ENCODE measurements around the gene SPDL1.

The SPDL1 gene

GRCh38 chr5:169574134-169574646 lies 9.4 kb upstream of the SPDL1 start:
- no peak for DNase-seq
- H3K4me3 ChIP-seq (ENCODE audit: low read depth, low read length) = no peak overlapping the region
- no peak overlapping the region for H3K27ac ChIP-seq
- TF ChIP-seq CTCF (IDR thresholded peaks at IDR 0.05; ENCODE audit: low read depth, low read length) = no peak
- H3K9me3 ChIP-seq (ENCODE audit: severe bottlenecking) = no peaks in the 10 kb centered on the region
- H3K36me3 ChIP-seq = no peaks in the 10 kb centered on the region
- peaks cover 89% of the 10 kb centered on the region for H3K27me3 ChIP-seq (ENCODE audit: insufficient read depth, low read depth, severe bottlenecking)

- H3K4me3 ChIP-seq (ENCODE audit: low read depth, low read length) = no peak overlapping the region
- no peaks in the 10 kb centered on the region for H3K9me3 ChIP-seq (ENCODE audit: severe bottlenecking)
- no peak for TF ChIP-seq CTCF (IDR thresholded peaks at IDR 0.05; ENCODE audit: low read depth, low read length)
- no peak for DNase-seq
- H3K27me3 ChIP-seq (ENCODE audit: insufficient read depth, low read depth, severe bottlenecking) = peaks cover 73% of the 10 kb centered on the region
- H3K27ac ChIP-seq = no peak overlapping the region
- no peaks in the 10 kb centered on the region for H3K36me3 ChIP-seq
Measured at GRCh38 chr5:169576181-169576598, 7.4 kb upstream of the SPDL1 start.

- no peaks in the 10 kb centered on the region for H3K36me3 ChIP-seq
- no peak overlapping the region for H3K27ac ChIP-seq
- TF ChIP-seq CTCF (IDR thresholded peaks at IDR 0.05; ENCODE audit: low read depth, low read length) = no peak
- H3K9me3 ChIP-seq (ENCODE audit: severe bottlenecking) = no peaks in the 10 kb centered on the region
- peaks cover 58% of the 10 kb centered on the region for H3K27me3 ChIP-seq (ENCODE audit: insufficient read depth, low read depth, severe bottlenecking)
- DNase-seq = no peak
- H3K4me3 ChIP-seq (ENCODE audit: low read depth, low read length) = no peak overlapping the region
Measured at GRCh38 chr5:169577951-169578350, 5.6 kb upstream of the SPDL1 start.

GRCh38 chr5:169580964-169581363 lies 2.6 kb upstream of the SPDL1 start:
- TF ChIP-seq CTCF (IDR thresholded peaks at IDR 0.05; ENCODE audit: low read depth, low read length) = no peak
- no peak for DNase-seq
- Histone ChIP-seq H3K36me3 (no peaks in the 10 kb centered on the region), H3K27ac (no peak overlapping the region), H3K4me3 (ENCODE audit: low read depth, low read length) (no peak overlapping the region), H3K27me3 (ENCODE audit: insufficient read depth, low read depth, severe bottlenecking) (peaks cover 32% of the 10 kb centered on the region), H3K9me3 (ENCODE audit: severe bottlenecking) (no peaks in the 10 kb centered on the region)

- peak; percentile 52 for DNase-seq
- no peaks in the 10 kb centered on the region for H3K36me3 ChIP-seq
Measured at GRCh38 chr5:169581580-169582227, 1.9 kb upstream of the SPDL1 start.

More at GRCh38 chr5:169581580-169582227, 1.9 kb upstream of the SPDL1 start:
- Histone ChIP-seq H3K9me3 (ENCODE audit: severe bottlenecking) (no peaks in the 10 kb centered on the region), H3K27me3 (ENCODE audit: insufficient read depth, low read depth, severe bottlenecking) (peaks cover 24% of the 10 kb centered on the region), H3K27ac (no peak overlapping the region), H3K4me3 (ENCODE audit: low read depth, low read length) (no peak overlapping the region)
- TF ChIP-seq CTCF (IDR thresholded peaks at IDR 0.05; ENCODE audit: low read depth, low read length) = peak; percentile 62
